ENCODE data around the gene RGS3.
"Not testable (repeated sequence)": the region's sequence is repeated elsewhere in the genome, so short reads cannot be mapped to it uniquely, and the experiment has no call there.

RGS3 gene

DNA sequence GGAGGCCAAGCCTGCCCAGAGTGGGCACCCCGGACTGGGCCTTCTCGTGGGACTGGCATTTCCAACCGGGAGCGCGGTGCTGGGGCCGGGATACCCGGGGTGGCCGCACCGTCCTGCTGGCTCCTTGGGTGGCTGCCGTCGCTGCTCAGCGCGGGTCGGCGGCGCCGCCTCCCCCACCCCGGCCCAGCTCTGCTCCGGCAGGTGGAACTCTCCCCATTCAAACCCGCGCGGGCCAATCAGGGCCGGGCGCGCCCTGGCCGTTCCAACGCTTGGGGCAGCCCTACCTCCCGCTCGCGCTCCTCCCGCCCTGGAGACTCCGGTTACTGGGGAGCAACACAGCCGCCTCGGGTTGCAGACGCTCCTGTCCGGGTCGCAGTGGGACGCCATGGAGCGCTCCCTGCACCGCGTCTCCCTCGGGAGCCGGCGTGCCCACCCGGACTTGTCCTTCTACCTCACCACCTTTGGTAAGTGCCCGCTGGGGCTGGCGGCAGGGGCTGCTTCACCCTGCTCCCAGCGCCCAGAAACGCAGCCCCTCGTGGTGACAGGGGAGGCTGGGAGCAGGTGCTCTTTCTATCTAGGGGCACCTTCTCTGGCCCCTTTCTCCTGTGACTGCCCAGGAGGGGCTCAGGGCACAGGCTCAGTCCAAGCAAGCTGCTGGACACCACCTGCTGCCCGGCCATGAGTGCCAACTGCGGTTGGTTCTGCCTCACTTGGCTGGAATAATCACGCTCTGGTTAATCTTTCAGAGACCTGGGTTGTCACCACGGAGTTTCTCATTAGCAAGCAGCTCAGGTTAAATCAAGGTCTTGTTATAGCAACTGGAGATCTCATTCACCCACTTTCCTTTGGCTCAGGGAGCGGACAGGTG lies at the start of gene RGS3:
TSS of gene RGS3 (plus strand) at position 310 of the 868 bp plus-strand sequence. CDS start at position 386, 76 bp downstream.
- DNase-seq: no peak

GRCh38 chr9:113416149-113416721 lies 47.3 kb upstream of the RGS3 start:
- no peak for DNase-seq

- no peak for DNase-seq
Observed at GRCh38 chr9:113417370-113417769, 46.2 kb upstream of the RGS3 start.

- DNase-seq: no peak
Observed at GRCh38 chr9:113421726-113422125, 41.8 kb upstream of the RGS3 start.

GRCh38 chr9:113425072-113425471 lies 38.5 kb upstream of the RGS3 start:
- no peak for DNase-seq

- no peak for DNase-seq
Observed at GRCh38 chr9:113426701-113427100, 36.8 kb upstream of the RGS3 start.

- DNase-seq: no peak
Observed at GRCh38 chr9:113427629-113428028, 35.9 kb upstream of the RGS3 start.

DNA sequence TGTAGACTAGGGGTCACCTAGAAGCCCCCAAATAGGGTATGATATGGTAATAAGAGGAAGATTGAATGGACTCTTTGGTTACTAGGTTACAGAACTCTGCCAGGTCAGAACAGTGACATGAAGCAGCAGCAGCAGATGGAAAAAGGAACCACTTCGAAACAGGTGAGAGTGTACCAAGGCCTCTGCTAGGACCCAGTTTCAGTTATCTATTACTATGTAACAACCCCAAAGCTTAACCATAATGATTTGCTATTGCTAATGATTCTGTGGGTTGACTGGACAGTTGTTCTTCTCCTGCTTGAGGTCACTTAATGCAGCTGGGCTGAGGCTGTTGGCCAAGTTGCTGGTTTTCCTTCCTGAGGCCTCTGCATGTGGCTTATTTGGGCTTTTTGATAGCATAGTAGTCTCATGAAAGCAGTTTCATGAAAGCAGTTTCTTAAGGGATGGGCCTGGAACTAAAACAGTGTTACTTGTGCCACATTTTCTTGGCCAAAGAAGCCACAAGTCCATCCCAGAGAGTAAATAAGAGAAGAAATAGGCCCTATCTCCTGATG lies 35.4 kb upstream of the RGS3 start:
- no peak for DNase-seq

DNA sequence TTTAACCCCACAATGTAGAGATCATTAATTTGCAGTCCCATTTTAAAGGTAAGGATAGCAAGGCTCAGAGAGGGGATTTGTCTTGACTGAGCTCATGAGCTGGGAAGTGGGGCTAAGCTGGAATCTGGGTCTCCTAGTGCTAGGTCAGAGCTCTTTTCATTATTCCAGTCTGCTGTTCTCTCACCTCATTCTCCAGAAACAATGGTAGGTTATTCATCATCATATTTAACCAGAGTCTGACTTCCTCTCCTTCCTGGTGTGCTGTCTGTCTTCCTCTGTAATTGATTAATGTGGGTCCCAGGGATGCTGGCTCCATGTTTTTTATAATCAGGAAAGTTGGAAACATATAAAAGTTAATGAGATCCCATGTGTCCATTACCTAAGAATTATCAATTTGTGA lies 32.3 kb upstream of the RGS3 start:
- DNase-seq: no peak

DNA sequence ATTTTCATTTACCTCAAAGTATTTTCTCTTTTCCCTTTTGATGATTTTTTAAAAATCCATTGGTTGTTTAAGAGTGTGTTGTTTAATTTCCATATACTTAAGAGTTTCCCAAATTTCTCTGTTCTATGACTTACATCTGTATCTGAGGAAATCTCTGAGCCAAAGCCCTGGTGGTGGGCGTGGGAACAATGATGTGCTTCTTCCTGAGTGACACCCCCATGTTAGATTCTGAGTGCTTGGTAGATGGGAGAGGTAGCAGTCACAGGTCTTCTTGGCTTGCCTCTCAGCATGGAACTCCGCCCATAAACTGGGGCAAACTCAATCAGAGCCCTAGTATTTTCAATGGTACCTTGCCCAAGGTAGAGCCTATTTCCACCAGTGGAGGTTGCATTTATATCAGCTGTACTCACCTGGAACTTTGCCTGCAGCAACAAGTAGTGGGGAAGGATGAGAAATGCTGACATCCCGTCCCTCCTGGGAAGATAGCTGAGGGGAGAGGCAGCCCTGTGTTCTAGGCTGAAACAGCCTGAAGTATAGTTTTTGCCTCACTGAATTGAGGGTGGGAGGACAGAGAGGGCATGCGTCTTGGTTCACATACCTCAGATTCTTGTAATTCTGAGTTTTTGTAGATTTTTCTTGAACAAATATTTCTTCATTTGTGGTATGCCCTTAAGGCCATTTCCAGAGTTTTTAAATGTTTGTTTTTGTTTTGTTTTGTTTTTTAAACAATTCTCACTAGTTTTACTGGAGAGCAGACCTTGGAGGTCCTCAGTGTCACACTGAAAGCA lies 26.6 kb upstream of the RGS3 start:
- no peak for DNase-seq

- DNase-seq: not testable (repeated sequence)
Observed at GRCh38 chr9:113437716-113438115, 25.8 kb upstream of the RGS3 start.

GRCh38 chr9:113444736-113445135 lies 18.8 kb upstream of the RGS3 start:
- no peak for DNase-seq

GRCh38 chr9:113446323-113446740 lies 17.2 kb upstream of the RGS3 start:
- DNase-seq: no peak

DNA sequence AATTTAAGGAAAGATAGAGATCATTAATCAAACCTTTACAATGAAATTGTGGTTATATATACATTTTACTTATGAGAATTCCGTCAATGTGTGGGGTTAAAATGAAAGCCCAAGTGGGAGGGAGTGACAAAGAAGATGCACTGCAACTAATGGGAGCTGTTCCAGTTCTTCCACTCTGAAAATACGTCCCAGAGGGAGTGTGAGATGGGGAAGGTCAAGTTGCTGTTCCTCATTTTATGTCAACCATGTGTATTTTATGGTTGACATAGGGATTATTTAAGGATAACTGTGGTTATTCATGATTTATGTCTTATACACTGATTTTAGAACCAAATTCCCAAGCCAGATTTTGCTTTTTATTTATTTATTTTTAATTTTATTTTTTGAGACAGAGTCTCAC lies 14.2 kb upstream of the RGS3 start:
- no peak for DNase-seq

GRCh38 chr9:113452113-113452605 lies 11.4 kb upstream of the RGS3 start:
- no peak for DNase-seq

GRCh38 chr9:113454914-113455761 lies 8.4 kb upstream of the RGS3 start:
- DNase-seq: no peak

DNA sequence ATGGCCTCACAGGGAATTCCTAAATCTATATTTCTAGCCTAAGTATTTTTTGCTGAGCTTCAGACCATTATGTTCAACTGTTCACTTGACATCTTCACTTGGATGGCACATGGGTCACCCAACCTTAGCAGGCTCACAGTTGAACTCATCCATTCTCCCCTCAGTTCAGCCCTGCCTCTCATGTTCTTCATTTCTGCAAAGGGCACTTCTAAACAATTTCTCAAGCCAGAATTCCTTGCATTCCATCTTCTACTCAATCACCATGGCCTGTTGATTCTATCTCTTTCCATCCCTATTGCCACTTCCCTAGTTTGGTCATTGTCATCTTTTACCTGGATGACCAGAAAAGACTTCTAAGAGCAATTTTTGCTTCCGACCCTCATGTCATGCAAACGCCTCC lies 7.3 kb upstream of the RGS3 start:
- DNase-seq: no peak

DNA sequence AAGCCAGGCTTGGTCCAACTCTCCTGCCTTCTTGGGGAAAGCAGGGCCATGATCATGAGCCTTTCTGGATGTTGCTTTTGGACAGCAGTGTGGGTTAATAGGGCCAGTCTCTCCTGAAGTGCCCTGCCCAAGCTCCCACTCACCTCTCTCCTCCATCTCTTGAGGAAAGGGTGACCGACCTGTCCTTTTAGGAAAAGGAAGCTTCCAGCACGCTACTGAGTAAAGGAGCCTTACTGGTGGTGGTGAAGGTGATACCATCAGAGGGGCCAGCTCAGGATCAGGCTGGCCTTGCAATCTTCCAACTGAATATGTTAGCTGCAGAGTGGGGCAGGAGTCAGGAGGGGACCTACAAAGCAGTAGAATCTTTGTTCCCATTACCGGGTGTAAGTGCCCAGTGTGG lies 2.2 kb upstream of the RGS3 start:
- DNase-seq: no peak

DNA sequence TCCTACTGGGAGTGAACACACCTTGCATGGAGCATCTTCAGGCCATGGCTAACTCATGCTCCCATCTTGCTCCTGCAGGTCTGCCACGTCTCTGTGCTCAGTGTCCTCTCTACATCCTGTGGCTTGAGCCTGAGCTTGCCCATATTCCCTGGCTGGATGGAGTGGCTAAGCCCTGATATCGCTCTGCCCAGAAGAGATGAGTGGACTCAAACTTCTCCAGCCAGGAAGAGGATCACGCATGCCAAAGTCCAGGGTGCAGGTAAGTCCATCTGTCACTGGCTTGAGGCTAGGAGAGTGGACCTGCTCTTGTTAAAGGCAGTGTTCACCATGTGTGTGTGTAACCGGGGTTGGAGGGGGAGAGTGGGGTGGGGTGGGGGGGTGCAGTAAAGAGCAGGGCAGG lies 1.6 kb upstream of the RGS3 start:
- no peak for DNase-seq

DNA sequence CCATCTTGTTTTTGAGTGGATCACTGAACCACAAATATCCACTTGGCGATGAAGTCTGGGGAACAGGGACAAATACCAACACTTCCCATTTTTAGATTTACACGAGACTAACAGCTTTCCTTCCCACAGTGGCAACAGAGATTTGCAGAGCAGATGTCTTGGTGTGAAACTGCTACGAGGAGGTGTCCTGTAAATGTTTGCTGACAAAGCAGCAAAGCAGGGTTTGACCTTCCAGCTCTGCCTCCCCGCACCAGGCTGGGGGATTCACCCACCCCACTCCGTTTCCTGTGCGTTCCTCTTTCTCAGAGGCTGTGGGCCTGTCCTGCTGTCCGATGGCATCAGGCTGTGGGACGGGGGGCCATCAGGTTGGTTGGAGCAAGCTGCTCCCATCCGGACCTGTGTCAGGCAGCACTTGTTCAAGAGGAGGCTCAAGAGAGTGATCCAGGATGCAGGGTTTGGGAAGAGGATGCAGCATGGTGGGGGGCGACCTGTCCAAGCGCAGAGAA lies 693 bp upstream of the RGS3 start:
- DNase-seq: no peak

DNA sequence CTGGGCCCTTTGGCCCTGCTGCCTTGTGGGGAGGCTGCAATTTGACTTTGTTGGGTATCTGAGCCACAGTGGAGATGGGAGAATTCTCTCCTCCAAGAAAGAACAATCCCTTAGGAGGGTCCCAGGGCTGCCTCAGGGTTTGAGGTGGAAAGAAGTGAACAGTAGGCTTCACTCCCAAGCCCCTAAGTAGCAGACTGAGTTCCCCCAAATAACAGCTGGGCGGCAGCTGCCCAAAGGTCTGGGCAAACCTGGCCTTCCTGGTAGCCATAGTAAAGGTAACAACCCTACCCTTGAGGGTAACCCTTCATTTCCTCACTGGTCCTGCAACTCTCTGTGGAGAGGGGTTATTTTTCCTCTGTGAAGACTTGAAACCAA lies 746 bp downstream of the RGS3 start:
- no peak for DNase-seq

GRCh38 chr9:113465599-113466140 lies 2.1 kb downstream of the RGS3 start:
- no peak for DNase-seq
